Measurements from ENCODE around the gene RCOR3. TPM values are rescaled to one million over a fixed set of nuclear protein-coding genes. Genes with fewer than 3 reads are reported as not detected.
A peak's percentile ranks its signal among the peaks of the same experiment; 100 is the strongest.

Gene RCOR3
- total and polyA plus RNA-seq, 7 donors: 7.6 to 60.3 (median 40.7) TPM

GRCh38 chr1:211326140-211326527 lies 67.0 kb downstream of the RCOR3 start:
- DNase-seq: no peak
- TF ChIP-seq POLR2AphosphoS5 (IDR thresholded peaks at IDR 0.05) (no peak), EP300 (IDR thresholded peaks at IDR 0.05) (no peak), POLR2A (IDR thresholded peaks at IDR 0.05) (no peak), CTCF (IDR thresholded peaks at IDR 0.05) (no peak)
- no peaks in the 10 kb centered on the region for H3K36me3 ChIP-seq
- no peaks in the 10 kb centered on the region for H3K27me3 ChIP-seq
- WGBS, 2 donors: 68 to 80% methylated on average over 8 of the region's 8 CpGs
- H3K27ac ChIP-seq: peak overlapping the region; percentile 86 to 94 (median 88)
- H3K4me1 ChIP-seq: peaks cover 0 to 45% (median 40%) of the 10 kb centered on the region in 4 donors
- no peaks in the 10 kb centered on the region for H3K9me3 ChIP-seq
- intact Hi-C loops (cut with DNase I): loop anchor here (5.0 to 10.0 kb wide), 6 partner anchors 56 to 329 kb away; partner anchors contain the start of gene RCOR3
- H3K4me3 ChIP-seq: peak overlapping the region; percentile 55 to 95 (median 94)

GRCh38 chr1:211326528-211327345 lies 67.6 kb downstream of the RCOR3 start, which contains the start of gene TRAF5:
Gene TRAF5 (plus strand): TSS chr1:211326833. CDS start chr1:211353240, 26,407 bp downstream.
- Histone ChIP-seq H3K36me3 (no peaks in the 10 kb centered on the region), H3K4me1 (peaks cover 0 to 50% (median 46%) of the 10 kb centered on the region in 4 donors), H3K4me3 (peak within 1 kb of the TSS; percentile 55 to 95 (median 94)), H3K27ac (peak within 1 kb of the TSS; percentile 86 to 94 (median 88)), H3K9me3 (no peaks in the 10 kb centered on the region), H3K27me3 (no peaks in the 10 kb centered on the region)
- DNase-seq: peak; percentile 76
- TF ChIP-seq CTCF (IDR thresholded peaks at IDR 0.05): no peak
- peak in 3 of 4 donors; percentile 21 to 58 (median 21) for TF ChIP-seq POLR2AphosphoS5 (IDR thresholded peaks at IDR 0.05)
- 1% methylated on average over 91 of the region's 91 CpGs for WGBS, 2 donors
- intact Hi-C loops (cut with DNase I): loop anchor here (5.0 to 10.0 kb wide), 6 partner anchors 56 to 328 kb away; partner anchors contain the start of gene RCOR3

- Histone ChIP-seq H3K4me3 (peak overlapping the region; percentile 55 to 95 (median 94)), H3K4me1 (peaks cover 0 to 57% (median 53%) of the 10 kb centered on the region in 4 donors), H3K27me3 (no peaks in the 10 kb centered on the region), H3K27ac (peak overlapping the region; percentile 86 to 94 (median 88)), H3K9me3 (no peaks in the 10 kb centered on the region), H3K36me3 (no peaks in the 10 kb centered on the region)
- TF ChIP-seq POLR2A (IDR thresholded peaks at IDR 0.05): no peak
- TF ChIP-seq POLR2AphosphoS5 (IDR thresholded peaks at IDR 0.05): peak in 3 of 4 donors; percentile 10 to 59 (median 32)
- 1 to 2% methylated on average over 16 of the region's 16 CpGs for WGBS, 2 donors
- DNase-seq: no peak
- intact Hi-C loops (cut with DNase I): loop anchor here (5.0 to 10.0 kb wide), 6 partner anchors 55 to 327 kb away; partner anchors contain the start of gene RCOR3
Measured at GRCh38 chr1:211327346-211327921, 68.3 kb downstream of the RCOR3 start.

GRCh38 chr1:211328084-211328694 lies 69.0 kb downstream of the RCOR3 start:
- Histone ChIP-seq H3K27ac (peak overlapping the region; percentile 86 to 94 (median 88)), H3K9me3 (no peaks in the 10 kb centered on the region), H3K36me3 (no peaks in the 10 kb centered on the region), H3K4me1 (peaks cover 0 to 64% (median 60%) of the 10 kb centered on the region in 4 donors), H3K4me3 (peak overlapping the region; percentile 55 to 95 (median 94)), H3K27me3 (no peaks in the 10 kb centered on the region)
- intact Hi-C loops (cut with DNase I): loop anchor here (5.0 to 10.0 kb wide), 6 partner anchors 54 to 327 kb away; partner anchors contain the start of gene RCOR3
- TF ChIP-seq EP300 (IDR thresholded peaks at IDR 0.05): no peak
- no peak for TF ChIP-seq CTCF (IDR thresholded peaks at IDR 0.05)
- no peak for TF ChIP-seq POLR2AphosphoS5 (IDR thresholded peaks at IDR 0.05)
- no peak for TF ChIP-seq POLR2A (IDR thresholded peaks at IDR 0.05)
- DNase-seq: no peak
- WGBS, 2 donors: 29 to 72% methylated on average over 11 of the region's 11 CpGs

Data from sigmoid colon (tissue), 7 donors.